Nephron progenitor cell (in vitro differentiated cells): ENCODE results near the gene PRF1.
"Not testable (repeated sequence)": the region's sequence is repeated elsewhere in the genome, so short reads cannot be mapped to it uniquely, and the experiment has no call there.

Experiments used
- DNase-seq: peaks from one replicate; pipeline ENCODE4 v3.0.0; 2021
- H3K27ac Mint-ChIP-seq: 2 replicates; pipeline ENCODE4 v1.8.0; 2021; ENCODE audit warnings: mild to moderate bottlenecking, moderate library complexity, mixed read lengths
- H3K27me3 Mint-ChIP-seq: 2 replicates; pipeline ENCODE4 v1.8.0; 2021; ENCODE audit warnings: mild to moderate bottlenecking, low read depth, mixed read lengths; ENCODE audit not compliant: poor library complexity
- H3K36me3 Mint-ChIP-seq: 2 replicates; pipeline ENCODE4 v1.8.0; 2021; ENCODE audit warnings: low read depth, mixed read lengths
- H3K4me1 Mint-ChIP-seq: 2 replicates; pipeline ENCODE4 v1.8.0; 2021; ENCODE audit warnings: mixed read lengths
- H3K4me3 Mint-ChIP-seq: 2 replicates; pipeline ENCODE4 v1.8.0; 2021; ENCODE audit warnings: mild to moderate bottlenecking, moderate library complexity, mixed read lengths
- H3K9me3 Mint-ChIP-seq: 2 replicates; pipeline ENCODE4 v1.8.0; 2021; ENCODE audit warnings: mild to moderate bottlenecking, moderate library complexity, mixed read lengths
- TF ChIP-seq, protein P1 (sequence below): fragments of 200-600 bp; sonication (generic); IDR thresholded peaks from 2 replicates; pipeline ENCODE4 v1.5.0; 2021; ENCODE audit warnings: antibody characterized with exemption

PRF1 gene

DNA sequence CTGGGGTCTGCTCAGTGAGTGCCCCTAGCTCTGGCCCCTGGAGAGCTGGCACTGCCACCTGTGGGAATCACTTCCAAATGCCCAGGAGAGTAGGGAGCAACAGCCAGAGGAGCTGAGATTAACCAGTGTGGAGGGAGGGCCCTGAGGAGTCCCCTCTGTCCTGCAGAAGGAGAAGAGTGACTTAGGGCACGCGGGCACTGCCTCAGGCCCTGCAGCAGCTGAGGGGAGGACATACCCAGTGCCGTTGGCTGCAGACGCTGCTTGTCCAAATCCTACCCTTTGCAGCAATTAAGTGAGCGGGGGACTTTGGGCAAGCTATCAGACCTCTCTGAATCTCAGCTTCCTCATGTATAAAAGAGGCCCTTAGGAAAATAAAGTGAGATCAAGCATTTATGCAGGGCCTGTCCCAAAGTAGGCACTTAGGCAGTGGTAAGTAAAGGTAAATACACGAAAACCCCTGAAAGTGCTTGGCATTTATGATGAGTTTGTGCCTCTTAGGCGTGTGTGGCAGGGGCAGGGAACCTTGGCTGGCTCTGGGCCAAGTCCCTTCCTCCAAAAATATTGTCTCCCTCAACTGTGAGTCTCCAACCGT, 16.9 kb downstream of the PRF1 start:
- Mint-ChIP-seq H3K27ac (no peak overlapping the region), H3K4me3 (no peak overlapping the region), H3K27me3 (peaks cover 3% of the 10 kb centered on the region), H3K4me1 (peaks cover 52% of the 10 kb centered on the region), H3K9me3 (no peaks in the 10 kb centered on the region), H3K36me3 (no peaks in the 10 kb centered on the region)
- no peak for DNase-seq
- TF ChIP-seq, protein P1, sequence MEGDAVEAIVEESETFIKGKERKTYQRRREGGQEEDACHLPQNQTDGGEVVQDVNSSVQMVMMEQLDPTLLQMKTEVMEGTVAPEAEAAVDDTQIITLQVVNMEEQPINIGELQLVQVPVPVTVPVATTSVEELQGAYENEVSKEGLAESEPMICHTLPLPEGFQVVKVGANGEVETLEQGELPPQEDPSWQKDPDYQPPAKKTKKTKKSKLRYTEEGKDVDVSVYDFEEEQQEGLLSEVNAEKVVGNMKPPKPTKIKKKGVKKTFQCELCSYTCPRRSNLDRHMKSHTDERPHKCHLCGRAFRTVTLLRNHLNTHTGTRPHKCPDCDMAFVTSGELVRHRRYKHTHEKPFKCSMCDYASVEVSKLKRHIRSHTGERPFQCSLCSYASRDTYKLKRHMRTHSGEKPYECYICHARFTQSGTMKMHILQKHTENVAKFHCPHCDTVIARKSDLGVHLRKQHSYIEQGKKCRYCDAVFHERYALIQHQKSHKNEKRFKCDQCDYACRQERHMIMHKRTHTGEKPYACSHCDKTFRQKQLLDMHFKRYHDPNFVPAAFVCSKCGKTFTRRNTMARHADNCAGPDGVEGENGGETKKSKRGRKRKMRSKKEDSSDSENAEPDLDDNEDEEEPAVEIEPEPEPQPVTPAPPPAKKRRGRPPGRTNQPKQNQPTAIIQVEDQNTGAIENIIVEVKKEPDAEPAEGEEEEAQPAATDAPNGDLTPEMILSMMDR, result no peak

DNA sequence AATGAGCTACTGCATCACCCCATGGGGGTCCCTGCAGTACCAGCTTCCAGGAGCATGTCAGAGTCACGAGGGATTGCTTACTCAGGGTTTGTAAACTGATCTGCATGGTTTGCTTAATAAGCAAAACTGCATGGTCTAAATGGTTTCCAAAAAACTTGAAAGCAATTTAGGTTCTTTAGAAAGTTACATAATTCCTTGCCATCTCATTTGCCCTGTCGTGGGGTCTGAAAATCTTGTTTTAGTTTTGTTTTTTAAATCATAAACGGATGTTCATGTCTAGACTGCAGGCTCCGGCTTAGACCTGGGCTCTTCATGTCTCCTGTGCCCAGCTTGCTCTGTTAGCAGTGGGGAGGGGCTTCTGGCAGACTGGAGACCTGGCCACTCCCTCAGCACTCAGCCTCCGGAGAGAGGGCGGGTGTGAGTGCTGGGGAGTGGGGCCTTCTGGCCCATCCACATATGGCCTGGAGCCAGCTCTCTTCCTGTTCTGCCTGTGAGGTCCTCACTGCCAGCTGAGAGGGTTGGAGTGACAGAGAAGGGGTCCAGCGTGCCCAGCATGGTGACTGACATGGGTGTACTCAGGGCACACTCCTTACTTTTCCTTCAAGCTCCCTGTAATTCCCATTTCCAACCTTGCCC, 17.5 kb downstream of the PRF1 start:
- TF ChIP-seq, protein P1, result no peak
- Mint-ChIP-seq H3K4me3 (peak overlapping the region; percentile 56), H3K36me3 (no peaks in the 10 kb centered on the region), H3K4me1 (peaks cover 50% of the 10 kb centered on the region), H3K27ac (no peak overlapping the region), H3K27me3 (peaks cover 3% of the 10 kb centered on the region), H3K9me3 (no peaks in the 10 kb centered on the region)
- DNase-seq, result peak; percentile 70

DNA sequence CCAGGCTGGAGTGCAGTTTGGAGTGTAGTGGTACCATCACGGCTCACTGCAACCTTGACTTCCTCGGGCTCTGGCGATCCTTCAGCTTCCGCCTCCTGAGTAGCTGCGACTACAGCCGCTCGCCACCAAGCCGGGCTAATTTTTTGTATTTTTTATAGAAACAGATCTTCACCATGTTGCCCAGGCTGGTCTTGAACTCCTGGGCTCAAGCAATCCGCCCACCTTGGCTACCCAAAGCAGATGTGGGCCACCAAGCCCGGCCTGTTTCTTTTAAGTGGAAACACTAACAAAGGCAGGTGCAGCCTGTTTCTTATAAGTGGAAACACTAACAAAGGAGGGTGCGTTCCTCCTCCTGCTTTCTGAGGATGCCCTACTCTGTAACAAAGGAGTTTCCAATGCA, 18.2 kb downstream of the PRF1 start:
- no peak overlapping the region for H3K27ac Mint-ChIP-seq

DNA sequence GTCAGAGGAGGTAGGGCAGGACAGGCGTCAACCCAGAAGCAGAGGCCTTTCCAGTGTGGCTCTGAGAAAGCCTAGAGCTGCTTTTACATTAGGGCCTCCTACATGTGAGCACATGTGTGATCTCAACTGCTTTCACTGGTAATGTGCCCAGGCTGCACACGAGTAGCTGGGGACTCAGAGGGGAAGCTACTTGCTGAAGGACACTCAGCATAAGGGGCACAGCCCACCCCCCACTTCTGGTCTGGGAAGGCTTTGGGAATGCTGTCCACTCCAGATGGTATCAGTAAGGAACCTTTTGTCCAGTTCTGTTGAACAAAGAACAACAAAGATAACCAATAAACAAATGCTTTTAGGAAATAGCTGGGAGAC, 18.9 kb downstream of the PRF1 start:
- H3K36me3 Mint-ChIP-seq, result no peaks in the 10 kb centered on the region
- peaks cover 44% of the 10 kb centered on the region for H3K4me1 Mint-ChIP-seq
- TF ChIP-seq, protein P1, result no peak
- H3K9me3 Mint-ChIP-seq, result no peaks in the 10 kb centered on the region
- H3K27ac Mint-ChIP-seq, result no peak overlapping the region
- no peaks in the 10 kb centered on the region for H3K27me3 Mint-ChIP-seq
- no peak for DNase-seq
- H3K4me3 Mint-ChIP-seq, result no peak overlapping the region

More for the DNA sequence above, 18.2 kb downstream of the PRF1 start:
- no peak overlapping the region for H3K4me3 Mint-ChIP-seq
- H3K27me3 Mint-ChIP-seq, result no peaks in the 10 kb centered on the region
- no peaks in the 10 kb centered on the region for H3K36me3 Mint-ChIP-seq
- H3K9me3 Mint-ChIP-seq, result no peaks in the 10 kb centered on the region
- TF ChIP-seq, protein P1, result no peak
- DNase-seq, result no peak
- H3K4me1 Mint-ChIP-seq, result peaks cover 50% of the 10 kb centered on the region

DNA sequence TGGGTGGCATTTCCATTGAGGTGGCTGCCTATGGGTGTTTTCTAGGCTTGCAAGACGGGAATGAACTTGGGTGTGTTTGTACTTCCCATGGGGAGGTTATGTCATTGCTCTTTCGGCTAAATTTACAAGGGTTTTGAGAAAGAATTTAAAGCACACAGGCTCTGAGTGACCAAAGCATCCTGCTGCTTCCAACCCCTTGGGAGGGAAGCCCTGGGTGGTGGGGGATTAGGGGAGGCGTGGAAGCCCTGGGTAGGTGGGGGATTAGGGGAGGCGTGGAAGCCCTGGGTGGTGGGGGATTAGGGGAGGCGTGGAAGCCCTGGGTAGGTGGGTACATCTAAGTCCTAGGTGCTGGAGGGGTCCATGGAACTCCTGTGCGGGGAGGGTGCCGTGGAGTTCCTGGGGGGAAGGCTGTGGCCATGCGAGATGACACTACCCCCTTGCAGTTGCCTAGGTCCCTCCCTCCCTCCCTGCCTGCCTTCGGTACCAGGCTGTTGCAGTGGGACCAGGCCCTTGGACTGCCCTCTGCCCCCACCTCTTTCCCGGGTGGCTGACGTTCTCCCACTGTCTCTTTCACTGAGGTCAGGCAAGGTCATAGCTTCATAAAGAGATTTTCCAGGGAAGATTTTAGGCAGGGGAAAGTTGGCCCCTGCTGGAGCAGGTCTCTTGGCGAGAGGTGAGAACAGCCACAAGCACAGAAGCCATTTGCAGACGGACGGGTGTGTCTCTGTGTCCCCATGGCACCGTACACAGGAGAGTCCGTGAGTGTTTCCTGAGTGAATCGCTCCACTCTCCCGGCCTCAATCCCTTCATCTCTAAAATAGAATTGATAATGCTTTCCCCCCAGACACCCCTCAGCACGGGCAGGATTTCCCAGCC, 19.5 kb downstream of the PRF1 start:
- no peak overlapping the region for H3K27ac Mint-ChIP-seq
- no peaks in the 10 kb centered on the region for H3K9me3 Mint-ChIP-seq
- peaks cover 40% of the 10 kb centered on the region for H3K4me1 Mint-ChIP-seq
- TF ChIP-seq, protein P1, result no peak
- no peak for DNase-seq
- H3K4me3 Mint-ChIP-seq, result no peak overlapping the region
- no peaks in the 10 kb centered on the region for H3K27me3 Mint-ChIP-seq
- no peaks in the 10 kb centered on the region for H3K36me3 Mint-ChIP-seq

DNA sequence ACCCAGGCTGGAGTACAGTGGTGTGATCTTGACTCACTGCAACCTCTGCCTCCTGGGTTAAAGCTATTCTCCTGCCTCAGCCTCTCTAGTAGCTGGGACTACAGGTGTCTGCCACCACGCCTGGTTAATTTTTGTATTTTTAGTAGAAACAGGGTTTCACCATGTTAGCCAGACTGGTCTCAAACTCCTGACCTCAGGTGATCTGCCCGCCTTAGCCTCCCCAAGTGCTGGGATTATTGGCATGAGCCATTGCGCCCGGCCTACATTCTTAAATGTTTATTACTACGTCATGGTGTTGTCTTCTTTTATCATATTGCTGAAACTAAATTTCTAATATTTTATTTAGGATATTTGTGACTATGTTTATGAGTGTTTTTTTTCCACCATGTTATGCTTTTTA, 21.4 kb downstream of the PRF1 start:
- not testable (repeated sequence) for H3K9me3 Mint-ChIP-seq, H3K4me3 Mint-ChIP-seq, H3K36me3 Mint-ChIP-seq, H3K27me3 Mint-ChIP-seq, H3K27ac Mint-ChIP-seq, DNase-seq
- peaks cover 37% of the 10 kb centered on the region for H3K4me1 Mint-ChIP-seq
